K562 (cell line): ENCODE data around the gene VSIG1. TPM values are rescaled to one million over a fixed set of nuclear protein-coding genes. Genes with fewer than 3 reads are reported as not detected.

Source experiments
- BCLAF1 ChIP-seq, 2 experiments: fragments of 450-650 bp in 1 of 2; IDR thresholded peaks; 2 replicates each; pipeline ENCODE4 v1.6.1; 2011 to 2017; ENCODE audit warnings: low read depth in 2 of 2, antibody characterized with exemption in 1 of 2, borderline replicate concordance in 1 of 2, low read length in 1 of 2, mild to moderate bottlenecking in 1 of 2, mixed read lengths in 1 of 2; ENCODE audit not compliant: control insufficient read depth in 1 of 2
- BRCA1 ChIP-seq, 2 experiments: fragments of 450-650 bp in 1 of 2; sonication (generic) in 1 of 2; formaldehyde crosslinking in 1 of 2; IDR thresholded peaks; 2 replicates each; pipeline versions ENCODE4 v1.5.0 to v1.6.1; 2017 to 2020; ENCODE audit warnings: mild to moderate bottlenecking in 1 of 2, missing genetic modification reagents in 1 of 2
- CBX8 ChIP-seq: fragments of 200-600 bp; sonication (generic); IDR thresholded peaks from 2 replicates; pipeline ENCODE4 v1.6.1; 2012; ENCODE audit warnings: borderline replicate concordance, mixed run types, low read depth, mild to moderate bottlenecking, moderate library complexity, mixed read lengths, low read length, control low read depth, inconsistent platforms; ENCODE audit not compliant: poor library complexity, severe bottlenecking; ENCODE audit errors: extremely low read depth
- CXXC5 ChIP-seq: fragments of 250-450 bp; sonication (Bioruptor Pico); IDR thresholded peaks from 2 replicates; pipeline ENCODE4 v1.8.0; 2022; ENCODE audit warnings: inconsistent platforms, mild to moderate bottlenecking, moderate library complexity
- ETV6 ChIP-seq, 3 experiments: fragments of 150-350 bp in 1 of 3; sonication (generic) in 1 of 3; formaldehyde crosslinking in 1 of 3; IDR thresholded peaks; 2 replicates each; pipeline versions ENCODE4 v1.6.1 to v1.8.0; 2014 to 2022; ENCODE audit warnings: borderline replicate concordance in 2 of 3, low read depth in 2 of 3, antibody characterized with exemption in 1 of 3, low read length in 1 of 3, mild to moderate bottlenecking in 1 of 3, missing genetic modification reagents in 1 of 3
- MYC ChIP-seq, 2 experiments: fragments of 250-450 bp in 1 of 2; sonication (Bioruptor Pico) in 1 of 2; IDR thresholded peaks; 2 replicates each; pipeline versions ENCODE4 v1.5.1 to v1.6.1; 2012 to 2021; ENCODE audit warnings: low read depth in 2 of 2, borderline replicate concordance in 1 of 2, improper control_type of control experiment in 1 of 2, low read length in 1 of 2, mild to moderate bottlenecking in 1 of 2, moderate library complexity in 1 of 2
- PYGO2 ChIP-seq: fragments of 450-650 bp; IDR thresholded peaks from 2 replicates; pipeline ENCODE4 v1.6.1; 2016; ENCODE audit warnings: mild to moderate bottlenecking, missing genetic modification characterization, moderate library complexity, missing compliant biosample characterization
- ZNF140 ChIP-seq: fragments of 250-450 bp; sonication (Bioruptor Pico); IDR thresholded peaks from 2 replicates; pipeline ENCODE4 v1.8.0; 2021; ENCODE audit warnings: moderate library complexity, mild to moderate bottlenecking, inconsistent platforms
- polyA plus RNA-seq, 8 experiments: library from polyadenylated mRNA; depleted of rRNA in 4 of 8; stranded (reverse) in 5 of 8; unstranded in 3 of 8; fragments of >200 nt; fragmentation: Nextera tagmentation in 2 of 8; fragmentation: Illumina TruSeq in 1 of 8; extraction: Ambion mirVana in 2 of 8; extraction: Trizol in 1 of 8; gene quantifications; 2 replicates each; pipeline versions ENCODE4 v1.2.1 to v1.2.3, GENCODE V29; 2011 to 2014; ENCODE audit warnings: inconsistent platforms in 1 of 8, missing spikeins in 1 of 8
- total RNA-seq, 7 experiments: library from RNA; depleted of rRNA in 6 of 7; stranded (reverse); fragments of >200 nt in 6 of 7; fragmentation: Illumina TruSeq in 2 of 7; extraction: Trizol in 2 of 7; gene quantifications; 2 replicates each; pipeline versions ENCODE4 v1.2.1 to v1.2.3, GENCODE V29; 2011 to 2021; ENCODE audit warnings: low replicate concordance in 1 of 7
- TF ChIP-seq, protein P1 (sequence below), 2 experiments: fragments of 450-650 bp in 1 of 2; sonication (generic) in 1 of 2; formaldehyde crosslinking in 1 of 2; IDR thresholded peaks in 1 of 2; conservative IDR thresholded peaks in 1 of 2; 2 replicates each; pipeline versions ENCODE4 v1.6.1 to v1.8.1; 2016 to 2023; ENCODE audit warnings: mild to moderate bottlenecking in 2 of 2, moderate library complexity in 2 of 2, inconsistent platforms in 1 of 2, missing genetic modification reagents in 1 of 2
- TF ChIP-seq, protein P2 (sequence below): fragments of 450-650 bp; IDR thresholded peaks from 2 replicates; pipeline ENCODE4 v1.6.1; 2017; ENCODE audit warnings: antibody characterized with exemption, mild to moderate bottlenecking
- TF ChIP-seq, protein P3 (sequence below): fragments of 200-800 bp; sonication (Bioruptor generic); IDR thresholded peaks from 2 replicates; pipeline ENCODE4 v1.6.1; 2017; ENCODE audit warnings: missing genetic modification characterization, missing compliant biosample characterization
- TF ChIP-seq, protein P4 (sequence below): fragments of 450-650 bp; IDR thresholded peaks from 2 replicates; pipeline ENCODE4 v1.6.1; 2017; ENCODE audit warnings: antibody characterized with exemption

Gene VSIG1
- total and polyA plus RNA-seq, 9 of the 15 experiments (the other 6 are each of a cell fraction or from before 2014, with no cell fraction given), result not detected

DNA sequence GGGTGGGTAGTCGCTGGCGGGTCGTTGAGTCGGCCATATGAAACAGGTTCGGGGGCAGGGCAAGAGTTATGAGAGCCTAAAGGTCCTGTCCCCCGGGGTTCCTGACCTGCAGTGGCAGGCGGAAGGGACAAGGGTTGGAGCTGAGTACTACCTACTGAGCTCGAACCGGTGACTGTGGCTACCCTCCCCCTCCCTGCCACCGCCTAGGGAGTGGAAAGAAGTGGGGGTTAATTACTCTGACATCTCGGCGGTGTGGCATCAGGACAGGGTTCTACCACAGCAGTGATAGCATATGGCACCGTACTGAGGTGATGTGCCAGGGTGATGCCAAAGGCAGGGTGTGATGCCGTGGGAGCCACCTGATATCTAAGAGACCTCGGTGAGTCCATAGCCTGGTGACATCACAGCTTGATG lies 47.0 kb downstream of the VSIG1 start (continued):
- TF ChIP-seq BCLAF1 (IDR thresholded peaks at IDR 0.05; ENCODE audit: borderline replicate concordance in 1 of 2, control insufficient read depth in 1 of 2, low read depth in 2 of 2, low read length in 1 of 2), result no peak
- TF ChIP-seq, protein P1, sequence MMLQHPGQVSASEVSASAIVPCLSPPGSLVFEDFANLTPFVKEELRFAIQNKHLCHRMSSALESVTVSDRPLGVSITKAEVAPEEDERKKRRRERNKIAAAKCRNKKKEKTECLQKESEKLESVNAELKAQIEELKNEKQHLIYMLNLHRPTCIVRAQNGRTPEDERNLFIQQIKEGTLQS (IDR thresholded peaks at IDR 0.05), result 0 out of 2 replicates have a peak, but pooled peaks have one; percentile 31
- TF ChIP-seq, protein P1 (CRISPR knock-in tag; conservative IDR thresholded peaks at IDR 0.05), result no peak
- TF ChIP-seq PYGO2 (tag), result no peak
- TF ChIP-seq, protein P2, sequence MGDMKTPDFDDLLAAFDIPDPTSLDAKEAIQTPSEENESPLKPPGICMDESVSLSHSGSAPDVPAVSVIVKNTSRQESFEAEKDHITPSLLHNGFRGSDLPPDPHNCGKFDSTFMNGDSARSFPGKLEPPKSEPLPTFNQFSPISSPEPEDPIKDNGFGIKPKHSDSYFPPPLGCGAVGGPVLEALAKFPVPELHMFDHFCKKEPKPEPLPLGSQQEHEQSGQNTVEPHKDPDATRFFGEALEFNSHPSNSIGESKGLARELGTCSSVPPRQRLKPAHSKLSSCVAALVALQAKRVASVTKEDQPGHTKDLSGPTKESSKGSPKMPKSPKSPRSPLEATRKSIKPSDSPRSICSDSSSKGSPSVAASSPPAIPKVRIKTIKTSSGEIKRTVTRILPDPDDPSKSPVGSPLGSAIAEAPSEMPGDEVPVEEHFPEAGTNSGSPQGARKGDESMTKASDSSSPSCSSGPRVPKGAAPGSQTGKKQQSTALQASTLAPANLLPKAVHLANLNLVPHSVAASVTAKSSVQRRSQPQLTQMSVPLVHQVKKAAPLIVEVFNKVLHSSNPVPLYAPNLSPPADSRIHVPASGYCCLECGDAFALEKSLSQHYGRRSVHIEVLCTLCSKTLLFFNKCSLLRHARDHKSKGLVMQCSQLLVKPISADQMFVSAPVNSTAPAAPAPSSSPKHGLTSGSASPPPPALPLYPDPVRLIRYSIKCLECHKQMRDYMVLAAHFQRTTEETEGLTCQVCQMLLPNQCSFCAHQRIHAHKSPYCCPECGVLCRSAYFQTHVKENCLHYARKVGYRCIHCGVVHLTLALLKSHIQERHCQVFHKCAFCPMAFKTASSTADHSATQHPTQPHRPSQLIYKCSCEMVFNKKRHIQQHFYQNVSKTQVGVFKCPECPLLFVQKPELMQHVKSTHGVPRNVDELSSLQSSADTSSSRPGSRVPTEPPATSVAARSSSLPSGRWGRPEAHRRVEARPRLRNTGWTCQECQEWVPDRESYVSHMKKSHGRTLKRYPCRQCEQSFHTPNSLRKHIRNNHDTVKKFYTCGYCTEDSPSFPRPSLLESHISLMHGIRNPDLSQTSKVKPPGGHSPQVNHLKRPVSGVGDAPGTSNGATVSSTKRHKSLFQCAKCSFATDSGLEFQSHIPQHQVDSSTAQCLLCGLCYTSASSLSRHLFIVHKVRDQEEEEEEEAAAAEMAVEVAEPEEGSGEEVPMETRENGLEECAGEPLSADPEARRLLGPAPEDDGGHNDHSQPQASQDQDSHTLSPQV, result no peak
- no peak for TF ChIP-seq ZNF140
- TF ChIP-seq CBX8, result no peak
- no peak for TF ChIP-seq BRCA1 (IDR thresholded peaks at IDR 0.05)
- TF ChIP-seq BRCA1 (CRISPR knock-in tag; IDR thresholded peaks at IDR 0.05), result no peak
- no peak for TF ChIP-seq ETV6 (IDR thresholded peaks at IDR 0.05; ENCODE audit: borderline replicate concordance in 1 of 2, low read depth in 2 of 2, low read length in 1 of 2)
- TF ChIP-seq ETV6 (CRISPR knock-in tag; IDR thresholded peaks at IDR 0.05; ENCODE audit: borderline replicate concordance), result no peak
- TF ChIP-seq, protein P3, sequence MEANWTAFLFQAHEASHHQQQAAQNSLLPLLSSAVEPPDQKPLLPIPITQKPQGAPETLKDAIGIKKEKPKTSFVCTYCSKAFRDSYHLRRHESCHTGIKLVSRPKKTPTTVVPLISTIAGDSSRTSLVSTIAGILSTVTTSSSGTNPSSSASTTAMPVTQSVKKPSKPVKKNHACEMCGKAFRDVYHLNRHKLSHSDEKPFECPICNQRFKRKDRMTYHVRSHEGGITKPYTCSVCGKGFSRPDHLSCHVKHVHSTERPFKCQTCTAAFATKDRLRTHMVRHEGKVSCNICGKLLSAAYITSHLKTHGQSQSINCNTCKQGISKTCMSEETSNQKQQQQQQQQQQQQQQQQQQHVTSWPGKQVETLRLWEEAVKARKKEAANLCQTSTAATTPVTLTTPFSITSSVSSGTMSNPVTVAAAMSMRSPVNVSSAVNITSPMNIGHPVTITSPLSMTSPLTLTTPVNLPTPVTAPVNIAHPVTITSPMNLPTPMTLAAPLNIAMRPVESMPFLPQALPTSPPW, result no peak
- TF ChIP-seq MYC (IDR thresholded peaks at IDR 0.05; ENCODE audit: low read depth, low read length), result 0 out of 2 replicates have a peak, but pooled peaks have one; percentile 2
- TF ChIP-seq MYC (CRISPR knock-in tag; IDR thresholded peaks at IDR 0.05; ENCODE audit: borderline replicate concordance, low read depth), result no peak
- no peak for TF ChIP-seq CXXC5 (CRISPR knock-in tag)
- TF ChIP-seq, protein P4, sequence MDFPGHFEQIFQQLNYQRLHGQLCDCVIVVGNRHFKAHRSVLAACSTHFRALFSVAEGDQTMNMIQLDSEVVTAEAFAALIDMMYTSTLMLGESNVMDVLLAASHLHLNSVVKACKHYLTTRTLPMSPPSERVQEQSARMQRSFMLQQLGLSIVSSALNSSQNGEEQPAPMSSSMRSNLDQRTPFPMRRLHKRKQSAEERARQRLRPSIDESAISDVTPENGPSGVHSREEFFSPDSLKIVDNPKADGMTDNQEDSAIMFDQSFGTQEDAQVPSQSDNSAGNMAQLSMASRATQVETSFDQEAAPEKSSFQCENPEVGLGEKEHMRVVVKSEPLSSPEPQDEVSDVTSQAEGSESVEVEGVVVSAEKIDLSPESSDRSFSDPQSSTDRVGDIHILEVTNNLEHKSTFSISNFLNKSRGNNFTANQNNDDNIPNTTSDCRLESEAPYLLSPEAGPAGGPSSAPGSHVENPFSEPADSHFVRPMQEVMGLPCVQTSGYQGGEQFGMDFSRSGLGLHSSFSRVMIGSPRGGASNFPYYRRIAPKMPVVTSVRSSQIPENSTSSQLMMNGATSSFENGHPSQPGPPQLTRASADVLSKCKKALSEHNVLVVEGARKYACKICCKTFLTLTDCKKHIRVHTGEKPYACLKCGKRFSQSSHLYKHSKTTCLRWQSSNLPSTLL, result no peak
